Vagina (tissue), 2 donors: ENCODE data around the gene SIAE. TPM values are rescaled to one million over a fixed set of nuclear protein-coding genes. Genes with fewer than 3 reads are reported as not detected.

Experiments
- DNase-seq, 2 donors: peaks; one replicate each; pipeline ENCODE4 v3.0.0-alpha.2; 2017; ENCODE audit errors: extremely low spot score in 2 of 2
- H3K27ac ChIP-seq: fragments of 200-600 bp; sonication (generic); one replicate; pipeline ENCODE4 v1.5.1; 2019
- H3K27me3 ChIP-seq: fragments of 200-600 bp; sonication (generic); one replicate; pipeline ENCODE4 v1.5.1; 2019
- H3K36me3 ChIP-seq, 2 donors: fragments of 200-600 bp; sonication (generic); one replicate each; pipeline ENCODE4 v1.5.1; 2017 to 2019
- H3K4me1 ChIP-seq: fragments of 200-600 bp; sonication (generic); one replicate; pipeline ENCODE4 v1.5.1; 2019
- H3K4me3 ChIP-seq, 2 donors: fragments of 200-600 bp; sonication (generic); 1 replicate in 1 of 2; 2 replicates in 1 of 2; pipeline ENCODE4 v1.5.1; 2016 to 2019
- H3K9me3 ChIP-seq: fragments of 200-600 bp; sonication (generic); one replicate; pipeline ENCODE4 v1.5.1; 2019
- CTCF ChIP-seq, 3 experiments: fragments of 450-650 bp in 2 of 3; fragments of 200-600 bp in 1 of 3; sonication (generic) in 1 of 3; IDR thresholded peaks; one replicate each; pipeline ENCODE4 v1.5.1; 2017 to 2019; ENCODE audit warnings: antibody characterized with exemption in 3 of 3, mild to moderate bottlenecking in 2 of 3, moderate library complexity in 2 of 3
- POLR2A ChIP-seq, 2 donors: fragments of 450-650 bp; IDR thresholded peaks; one replicate each; pipeline ENCODE4 v1.6.1; 2017; ENCODE audit warnings: antibody characterized with exemption in 2 of 2, mild to moderate bottlenecking in 2 of 2, moderate library complexity in 2 of 2
- POLR2AphosphoS5 ChIP-seq, 2 donors: sonication (generic); formaldehyde crosslinking; IDR thresholded peaks; one replicate each; pipeline ENCODE4 v1.9.0; 2017; ENCODE audit warnings: antibody characterized with exemption in 2 of 2, mild to moderate bottlenecking in 2 of 2, low read depth in 1 of 2; ENCODE audit not compliant: insufficient read depth in 1 of 2
- intact Hi-C: fragments of 100-400 bp; cut with DNase I; formaldehyde crosslinking; loops from one replicate; pipeline ENCODE4 v1.15.1; 2023
- total RNA-seq: library from RNA; depleted of rRNA; stranded (reverse); fragments of >200 nt; gene quantifications from one replicate; pipeline ENCODE4 v1.2.3, GENCODE V29; 2016

Gene SIAE
- total RNA-seq, 1 donor from 2014 or later, result 10.6 TPM

GRCh38 chr11:124648610-124649009 lies 24.9 kb downstream of the SIAE start:
- no peak for DNase-seq
- H3K36me3 ChIP-seq, result no peaks in the 10 kb centered on the region
- intact Hi-C loops, result no loop called here
- TF ChIP-seq POLR2AphosphoS5 (IDR thresholded peaks at IDR 0.05; ENCODE audit: insufficient read depth in 1 of 2, low read depth in 1 of 2), result no peak
- TF ChIP-seq POLR2A (IDR thresholded peaks at IDR 0.05), result no peak
- H3K4me1 ChIP-seq, result no peaks in the 10 kb centered on the region
- no peaks in the 10 kb centered on the region for H3K27me3 ChIP-seq
- H3K27ac ChIP-seq, result no peak overlapping the region
- H3K9me3 ChIP-seq, result no peaks in the 10 kb centered on the region
- H3K4me3 ChIP-seq, result no peak overlapping the region

DNA sequence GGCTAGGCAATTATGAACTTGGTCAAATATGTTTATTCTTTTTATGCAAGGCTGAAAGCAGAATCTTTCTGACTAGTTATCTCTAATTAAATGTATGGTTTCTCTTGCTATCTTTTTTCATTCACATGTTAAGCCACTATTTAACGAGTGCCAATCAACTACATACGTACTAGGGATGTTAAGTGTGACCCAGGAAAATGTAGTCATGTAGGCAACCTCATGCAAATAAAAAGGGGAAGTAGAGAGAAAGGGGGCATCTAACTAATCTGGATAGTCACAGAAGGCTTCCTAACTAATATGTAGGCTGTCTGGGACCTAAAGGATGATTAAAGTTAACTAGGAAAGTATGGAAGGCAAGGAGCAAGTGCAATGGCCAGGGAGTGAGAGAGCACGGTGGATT lies 27.4 kb downstream of the SIAE start:
- H3K27me3 ChIP-seq, result no peaks in the 10 kb centered on the region
- TF ChIP-seq POLR2A (IDR thresholded peaks at IDR 0.05) (no peak), POLR2AphosphoS5 (IDR thresholded peaks at IDR 0.05; ENCODE audit: insufficient read depth in 1 of 2, low read depth in 1 of 2) (no peak), CTCF (IDR thresholded peaks at IDR 0.05) (no peak)
- H3K27ac ChIP-seq, result no peak overlapping the region
- H3K4me1 ChIP-seq, result no peaks in the 10 kb centered on the region
- no peaks in the 10 kb centered on the region for H3K36me3 ChIP-seq
- intact Hi-C loops, result no loop called here
- H3K4me3 ChIP-seq, result no peak overlapping the region
- no peaks in the 10 kb centered on the region for H3K9me3 ChIP-seq
- no peak for DNase-seq

DNA sequence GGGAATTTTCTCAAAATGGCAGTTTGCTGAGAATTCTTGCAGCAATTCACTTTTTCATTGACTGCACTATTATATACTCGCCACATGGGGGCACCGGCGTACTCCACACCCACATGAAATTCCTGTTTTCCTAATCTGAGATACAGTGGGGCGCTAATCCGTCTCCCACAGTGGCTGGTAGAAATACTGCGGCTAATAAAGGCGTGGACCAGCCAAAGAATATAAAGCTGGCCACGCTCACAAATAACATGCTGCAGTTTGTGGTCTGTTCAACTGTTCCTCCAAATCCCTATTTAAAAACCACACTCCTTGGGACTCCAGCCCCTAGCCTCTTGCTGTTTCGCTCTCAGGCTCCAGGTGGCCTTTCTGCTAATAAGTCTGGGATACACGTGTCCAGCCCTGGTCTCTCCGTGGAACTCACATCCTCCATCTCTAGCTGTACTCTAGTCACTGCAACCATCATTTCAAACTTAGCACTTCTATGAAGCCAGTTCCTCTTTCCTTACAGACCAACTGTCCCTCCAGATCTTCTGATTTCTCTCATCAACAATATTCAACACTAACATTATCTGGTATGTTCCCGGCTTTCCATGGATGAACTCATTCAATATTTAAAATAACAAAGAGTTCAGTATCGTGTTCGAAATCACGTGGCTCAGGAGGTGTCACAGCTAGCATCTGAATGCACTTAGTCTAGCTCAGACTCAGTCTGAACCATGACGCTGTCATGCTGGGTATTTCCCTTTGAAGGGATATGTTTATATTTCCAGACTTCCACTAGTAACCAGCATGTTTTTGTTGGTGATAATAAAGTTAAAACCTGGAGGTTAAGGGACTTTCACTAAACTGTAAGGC lies 28.9 kb downstream of the SIAE start:
- Histone ChIP-seq H3K9me3 (no peaks in the 10 kb centered on the region), H3K27ac (no peak overlapping the region), H3K36me3 (no peaks in the 10 kb centered on the region), H3K27me3 (no peaks in the 10 kb centered on the region), H3K4me3 (no peak overlapping the region), H3K4me1 (no peaks in the 10 kb centered on the region)
- DNase-seq, result no peak
- TF ChIP-seq POLR2A (IDR thresholded peaks at IDR 0.05) (no peak), CTCF (IDR thresholded peaks at IDR 0.05) (peak; percentile 55 to 72 (median 58))
- intact Hi-C loops, result no loop called here

DNA sequence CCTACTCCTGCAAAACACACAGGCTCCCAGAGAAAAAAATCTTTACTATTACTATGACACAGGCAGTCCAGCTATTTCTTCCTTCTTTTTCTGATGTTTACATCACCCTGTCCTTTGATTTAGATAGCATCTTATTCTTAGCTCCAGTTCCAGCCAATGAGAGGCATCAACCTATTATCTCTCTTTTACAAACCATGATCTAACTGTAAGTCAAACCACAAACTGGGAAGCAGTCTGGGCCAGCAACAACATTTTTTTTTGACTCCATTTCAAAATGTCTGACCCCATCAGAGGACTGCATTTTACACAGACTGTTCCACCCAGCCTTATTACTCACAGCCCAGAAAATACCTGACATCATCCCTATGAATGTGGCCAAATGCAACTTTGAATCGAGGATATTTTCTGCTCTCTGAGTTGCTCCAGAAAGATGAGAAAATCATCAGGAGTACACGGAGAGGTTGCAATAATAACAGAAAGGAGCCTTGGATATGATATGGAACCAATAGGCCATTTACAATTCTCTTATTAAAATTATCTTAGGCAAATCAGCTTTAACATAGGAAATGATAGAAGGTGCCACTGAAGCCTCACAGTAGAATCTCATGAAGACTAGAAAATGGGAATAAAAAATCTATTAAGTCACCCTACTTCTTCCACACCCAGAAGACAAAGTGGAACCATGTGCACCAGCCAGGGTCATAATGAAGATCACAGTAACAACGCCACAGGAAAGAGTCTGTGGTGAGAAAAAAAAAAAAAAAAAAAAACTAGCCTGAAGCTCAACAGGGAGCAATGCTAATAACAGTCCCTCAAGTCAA lies 29.7 kb downstream of the SIAE start:
- no peak for TF ChIP-seq POLR2A (IDR thresholded peaks at IDR 0.05)
- TF ChIP-seq CTCF (IDR thresholded peaks at IDR 0.05), result no peak
- TF ChIP-seq POLR2AphosphoS5 (IDR thresholded peaks at IDR 0.05; ENCODE audit: insufficient read depth in 1 of 2, low read depth in 1 of 2), result no peak
- H3K27me3 ChIP-seq, result no peaks in the 10 kb centered on the region
- DNase-seq, result no peak
- no peaks in the 10 kb centered on the region for H3K4me1 ChIP-seq
- H3K27ac ChIP-seq, result no peak overlapping the region
- H3K36me3 ChIP-seq, result no peaks in the 10 kb centered on the region
- intact Hi-C loops, result no loop called here
- H3K4me3 ChIP-seq, result no peak overlapping the region
- H3K9me3 ChIP-seq, result no peaks in the 10 kb centered on the region

DNA sequence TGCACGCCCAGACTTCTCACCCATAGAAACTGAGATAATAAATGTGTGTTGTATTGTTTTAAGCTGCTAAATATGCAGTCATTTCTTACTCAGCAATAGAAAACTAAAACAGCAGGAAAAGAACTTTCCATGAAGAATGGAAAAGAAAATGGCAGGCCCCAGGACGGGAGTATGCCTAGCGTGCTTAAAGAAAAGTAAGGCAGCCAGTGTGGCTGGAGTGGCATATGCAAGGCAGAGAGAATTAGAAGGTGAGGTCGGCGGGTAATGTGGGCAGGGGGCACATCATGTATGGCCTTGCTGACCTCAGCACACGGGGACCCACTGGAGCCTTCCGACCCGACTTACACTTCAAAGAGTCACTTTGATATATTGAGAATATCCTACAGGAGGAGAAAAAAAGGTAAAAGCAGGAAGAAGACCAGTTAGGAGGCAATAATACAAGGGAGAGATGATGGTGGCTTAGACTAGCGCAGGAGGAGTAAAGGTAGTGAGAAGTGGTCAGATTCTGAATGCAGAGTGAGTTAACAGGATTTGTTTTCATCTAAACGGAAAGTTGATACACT lies 30.4 kb downstream of the SIAE start:
- H3K4me3 ChIP-seq, result no peak overlapping the region
- H3K27me3 ChIP-seq, result no peaks in the 10 kb centered on the region
- H3K4me1 ChIP-seq, result no peaks in the 10 kb centered on the region
- no peak for TF ChIP-seq CTCF (IDR thresholded peaks at IDR 0.05)
- TF ChIP-seq POLR2A (IDR thresholded peaks at IDR 0.05), result no peak
- TF ChIP-seq POLR2AphosphoS5 (IDR thresholded peaks at IDR 0.05; ENCODE audit: insufficient read depth in 1 of 2, low read depth in 1 of 2), result no peak
- DNase-seq, result no peak
- intact Hi-C loops, result no loop called here
- no peaks in the 10 kb centered on the region for H3K9me3 ChIP-seq
- H3K36me3 ChIP-seq, result no peaks in the 10 kb centered on the region
- H3K27ac ChIP-seq, result no peak overlapping the region
